ENCODE data around the gene PWWP2B.
A peak's percentile ranks its signal among the peaks of the same experiment; 100 is the strongest.

Gene PWWP2B

DNA sequence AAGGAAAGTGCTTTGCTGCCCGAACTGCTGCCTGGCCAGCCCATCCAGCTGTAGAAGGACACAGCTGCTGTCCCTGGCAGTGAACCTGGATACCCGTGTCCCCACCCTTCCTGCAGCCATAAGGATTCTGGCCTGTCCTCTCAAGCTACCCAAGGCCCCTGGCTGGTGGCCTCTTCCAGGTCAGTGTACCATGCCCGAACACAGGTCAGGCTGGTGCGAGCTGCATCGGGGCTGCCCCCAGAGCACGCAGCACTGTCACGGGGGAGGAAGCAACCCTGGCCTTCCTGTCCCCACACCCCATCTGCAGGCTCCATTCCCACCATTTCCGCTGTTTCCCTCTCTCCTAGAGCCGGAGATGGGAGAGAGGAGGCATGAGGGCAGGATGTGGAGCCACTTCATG is 30.5 kb upstream of the PWWP2B start:
- Histone ChIP-seq H3K9me3 (replicated peaks in 1 of 11) (peaks cover 0 to 8% (median 8%) of the 10 kb centered on the region in 11 experiments; a peak in 14 of 22 replicates), H3K4me3 (no peak overlapping the region), H3K9ac (no peak overlapping the region), H3K4me2 (no peak overlapping the region), H3K27ac (no peak overlapping the region), H3K27me3 (peaks cover 0 to 3% (median 0%) of the 10 kb centered on the region in 11 experiments; a peak in 1 of 22 replicates), H3K36me3 (peaks cover 0 to 22% (median 13%) of the 10 kb centered on the region in 11 experiments; a peak in 11 of 22 replicates), H4K20me1 (peaks cover 0 to 2% (median 0%) of the 10 kb centered on the region in 11 experiments; a peak in 1 of 22 replicates), H3K4me1 (peaks cover 7 to 22% (median 9%) of the 10 kb centered on the region in 10 experiments)
- no peak for TF ChIP-seq Cebpa-rat (IDR thresholded peaks at IDR 0.05)

DNA sequence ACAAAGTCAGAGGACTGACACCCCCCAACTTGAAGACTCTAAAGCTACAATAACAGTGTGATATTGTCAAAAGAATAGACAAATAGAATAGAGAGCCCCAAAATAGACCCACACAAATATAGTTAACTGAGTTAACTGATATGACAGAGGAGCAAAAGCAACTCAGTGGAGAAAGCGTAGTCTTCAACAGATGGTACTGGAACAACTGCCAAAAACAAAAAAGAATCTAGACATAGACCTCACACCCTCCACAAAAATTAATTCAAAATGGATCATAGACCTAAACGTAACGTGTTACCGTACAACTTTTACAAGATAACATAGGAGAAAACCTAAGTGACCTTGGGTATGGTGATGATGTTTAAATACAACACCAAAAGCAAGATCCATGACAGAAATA is 28.6 kb upstream of the PWWP2B start:
- Histone ChIP-seq H3K27me3 (peaks cover 0 to 4% (median 0%) of the 10 kb centered on the region in 11 experiments; a peak in 1 of 22 replicates), H4K20me1 (peaks cover 0 to 13% (median 0%) of the 10 kb centered on the region in 11 experiments; a peak in 3 of 22 replicates), H3K4me2 (no peak overlapping the region), H3K4me1 (peaks cover 17 to 41% (median 27%) of the 10 kb centered on the region in 10 experiments), H3K9me3 (replicated peaks in 1 of 11) (peaks cover 0 to 8% (median 8%) of the 10 kb centered on the region in 11 experiments; a peak in 14 of 22 replicates), H3K9ac (no peak overlapping the region), H3K4me3 (no peak overlapping the region), H3K27ac (no peak overlapping the region), H3K36me3 (peaks cover 0 to 22% (median 13%) of the 10 kb centered on the region in 11 experiments; a peak in 11 of 22 replicates)
- TF ChIP-seq Cebpa-rat (IDR thresholded peaks at IDR 0.05): no peak

DNA sequence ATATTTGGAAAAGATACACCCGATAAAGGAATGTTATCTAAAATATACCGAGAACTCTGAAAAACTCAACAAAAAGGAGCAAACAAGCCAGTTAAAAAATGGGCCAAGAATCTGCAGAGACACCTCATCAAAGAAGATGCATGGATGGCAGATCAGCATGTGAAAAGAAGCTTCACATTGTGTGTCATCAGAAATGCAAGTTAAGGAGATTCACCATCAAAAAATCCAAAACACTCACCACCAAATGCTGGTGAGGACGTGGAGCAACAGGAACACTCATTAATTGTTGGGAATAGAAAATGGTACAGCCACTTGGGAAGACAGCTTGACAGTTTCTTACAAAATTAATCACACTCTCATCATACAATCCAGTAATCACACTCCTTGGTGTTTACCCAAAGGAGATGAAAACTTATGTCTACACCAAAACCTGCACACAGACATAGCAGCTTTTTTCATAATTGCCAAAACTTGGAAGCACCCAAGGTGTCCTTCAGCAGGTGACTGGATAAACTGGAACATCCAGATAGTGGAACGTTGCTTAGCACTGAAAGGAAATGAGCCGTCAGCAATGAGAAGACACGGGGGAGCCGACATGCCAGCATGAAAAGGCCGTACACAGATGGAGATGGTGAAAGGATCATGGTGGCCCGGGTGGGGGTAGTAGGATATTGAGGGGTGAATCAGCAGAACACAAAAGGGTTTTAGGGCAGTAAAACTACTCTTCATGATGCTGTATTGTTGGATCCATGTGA is 27.9 kb upstream of the PWWP2B start:
- Histone ChIP-seq H3K36me3 (peaks cover 0 to 22% (median 13%) of the 10 kb centered on the region in 11 experiments; a peak in 11 of 22 replicates), H4K20me1 (peaks cover 0 to 13% (median 0%) of the 10 kb centered on the region in 11 experiments; a peak in 3 of 22 replicates), H3K9ac (no peak overlapping the region), H3K4me2 (no peak overlapping the region), H3K4me3 (no peak overlapping the region), H3K4me1 (peaks cover 17 to 47% (median 32%) of the 10 kb centered on the region in 10 experiments), H3K27ac (no peak overlapping the region), H3K27me3 (peaks cover 0 to 4% (median 0%) of the 10 kb centered on the region in 11 experiments; a peak in 1 of 22 replicates), H3K9me3 (replicated peaks in 1 of 11) (peaks cover 0 to 8% (median 8%) of the 10 kb centered on the region in 11 experiments; a peak in 14 of 22 replicates)
- TF ChIP-seq Cebpa-rat (IDR thresholded peaks at IDR 0.05): no peak

DNA sequence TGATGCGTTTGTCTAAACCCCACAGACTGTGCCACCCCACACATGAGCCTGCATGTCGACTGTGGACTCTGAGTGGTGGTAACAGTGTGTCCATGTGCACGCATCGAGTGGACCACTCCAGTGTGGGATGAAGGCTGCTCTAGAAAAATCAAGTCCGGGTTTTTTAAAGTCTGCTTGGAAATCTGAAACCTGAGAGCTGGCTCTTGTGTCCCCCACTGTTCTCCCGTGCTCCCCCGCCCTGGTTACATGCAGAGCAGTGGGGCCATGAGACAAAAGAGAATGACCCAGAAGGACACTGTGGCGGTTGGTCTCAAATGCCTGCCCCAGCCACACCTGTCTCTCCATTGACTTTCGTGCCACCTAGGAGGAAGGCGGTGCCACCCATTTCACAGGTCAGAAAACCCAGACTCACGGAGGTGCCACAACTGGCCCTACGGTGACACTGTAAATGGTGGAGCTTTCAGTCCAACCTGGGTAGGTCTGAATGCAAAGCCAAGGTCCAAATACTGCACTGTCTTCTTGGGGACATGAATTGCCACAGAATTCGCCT is 27.3 kb upstream of the PWWP2B start:
- H3K4me1 ChIP-seq: peaks cover 19 to 54% (median 35%) of the 10 kb centered on the region in 10 experiments
- TF ChIP-seq Cebpa-rat (IDR thresholded peaks at IDR 0.05): no peak
- peaks cover 0 to 13% (median 0%) of the 10 kb centered on the region in 11 experiments; a peak in 4 of 22 replicates for H4K20me1 ChIP-seq
- H3K4me3 ChIP-seq: no peak overlapping the region
- no peak overlapping the region for H3K9ac ChIP-seq
- H3K27me3 ChIP-seq: peaks cover 0 to 4% (median 0%) of the 10 kb centered on the region in 11 experiments; a peak in 1 of 22 replicates
- peaks cover 0 to 3% (median under 1%) of the 10 kb centered on the region in 11 experiments; a peak in 10 of 22 replicates for H3K9me3 ChIP-seq (replicated peaks in 1 of 11)
- peaks cover 0 to 18% (median 8%) of the 10 kb centered on the region in 11 experiments; a peak in 11 of 22 replicates for H3K36me3 ChIP-seq
- H3K4me2 ChIP-seq: 0 out of 22 replicates have a peak overlapping the region, but pooled peaks of 1 of the 11 experiments have one; percentile 91
- no peak overlapping the region for H3K27ac ChIP-seq

DNA sequence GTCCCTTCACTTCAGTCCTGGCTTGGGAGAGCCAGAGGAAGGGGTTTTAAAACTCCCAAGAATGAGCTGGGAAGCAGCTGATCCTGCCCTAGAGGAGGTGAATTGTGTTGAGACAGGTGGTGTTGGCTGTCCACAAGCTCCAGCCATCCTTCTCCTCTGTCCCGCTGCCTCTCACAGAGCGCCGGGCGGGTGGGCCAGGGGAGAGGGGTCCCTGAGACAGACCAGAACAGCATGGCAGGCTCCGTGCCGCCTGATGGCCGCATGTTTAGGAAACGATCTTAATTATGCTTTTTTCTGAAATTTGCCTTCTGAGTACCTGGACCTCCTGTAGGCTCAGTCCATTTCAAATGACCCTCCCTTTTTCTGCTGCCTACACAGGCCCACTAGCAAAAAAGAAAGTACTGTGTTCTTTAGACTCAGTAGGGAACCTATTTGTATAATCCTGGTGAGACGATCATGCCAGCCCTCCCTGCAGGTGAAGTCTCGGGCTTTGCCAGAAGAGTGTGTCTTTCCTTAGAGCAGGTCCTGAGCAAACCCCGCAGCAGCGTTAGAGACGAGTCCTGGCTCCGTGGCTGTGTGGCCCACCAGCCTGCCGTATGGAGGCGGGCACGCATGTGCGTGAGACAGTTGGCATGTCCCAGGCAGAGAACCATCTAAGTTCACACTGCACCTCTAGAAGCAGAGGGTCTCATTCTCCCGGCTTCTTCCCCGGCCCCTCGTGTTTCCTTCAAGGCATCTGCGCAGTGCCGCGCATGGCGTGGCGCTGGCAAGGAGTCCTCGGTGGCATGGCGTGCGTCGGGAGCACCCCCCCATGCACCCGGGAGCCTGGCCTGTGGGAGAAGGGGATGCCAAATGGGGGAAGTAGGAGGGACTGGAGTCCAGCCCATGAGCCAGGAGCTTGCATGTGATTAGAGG is 26.3 kb upstream of the PWWP2B start:
- Histone ChIP-seq H3K9ac (no peak overlapping the region), H3K4me3 (no peak overlapping the region), H3K9me3 (replicated peaks in 1 of 11) (peaks cover 0 to 11% (median 0%) of the 10 kb centered on the region in 11 experiments; a peak in 4 of 22 replicates), H3K27ac (no peak overlapping the region), H3K36me3 (peaks cover 0 to 13% (median 8%) of the 10 kb centered on the region in 11 experiments; a peak in 10 of 22 replicates), H3K27me3 (peaks cover 0 to 4% (median 0%) of the 10 kb centered on the region in 11 experiments; a peak in 2 of 22 replicates), H4K20me1 (peaks cover 0 to 13% (median 0%) of the 10 kb centered on the region in 11 experiments; a peak in 4 of 22 replicates), H3K4me1 (peaks cover 29 to 58% (median 41%) of the 10 kb centered on the region in 10 experiments), H3K4me2 (peak overlapping the region; percentile 51 to 91 (median 84))
- TF ChIP-seq Cebpa-rat (IDR thresholded peaks at IDR 0.05): no peak

DNA sequence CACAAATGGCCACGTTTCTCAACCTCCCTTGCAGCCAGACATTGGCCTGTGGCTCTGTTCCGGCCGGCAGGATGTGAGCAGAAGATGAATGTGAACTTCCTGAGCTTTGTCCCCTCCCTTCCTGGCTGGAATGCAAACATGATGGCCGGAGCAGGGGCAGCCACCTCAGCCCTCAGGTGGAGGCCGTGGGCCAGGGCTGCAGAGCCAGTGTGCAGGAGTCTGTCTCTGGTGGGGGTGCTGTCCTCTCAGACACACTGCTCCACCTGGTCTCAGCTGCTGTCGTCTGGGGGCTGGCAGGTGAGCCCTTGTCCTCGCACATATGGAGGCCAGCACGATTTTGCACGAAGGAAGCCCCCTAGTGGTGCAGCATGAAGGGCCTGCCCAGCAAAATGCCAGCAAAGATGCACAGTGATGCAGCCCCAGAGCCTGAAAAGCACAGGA is 25.3 kb upstream of the PWWP2B start:
- peaks cover 0 to 4% (median 0%) of the 10 kb centered on the region in 11 experiments; a peak in 2 of 22 replicates for H3K27me3 ChIP-seq
- H3K4me1 ChIP-seq: peaks cover 30 to 68% (median 47%) of the 10 kb centered on the region in 10 experiments
- H3K36me3 ChIP-seq: peaks cover 0 to 3% (median 1%) of the 10 kb centered on the region in 11 experiments; a peak in 6 of 22 replicates
- H4K20me1 ChIP-seq: peaks cover 0 to 13% (median 0%) of the 10 kb centered on the region in 11 experiments; a peak in 4 of 22 replicates
- no peak overlapping the region for H3K9ac ChIP-seq
- peak overlapping the region; percentile 51 to 91 (median 84) for H3K4me2 ChIP-seq
- no peak for TF ChIP-seq Cebpa-rat (IDR thresholded peaks at IDR 0.05)
- peaks cover 0 to 13% (median 0%) of the 10 kb centered on the region in 11 experiments; a peak in 5 of 22 replicates for H3K9me3 ChIP-seq (replicated peaks in 1 of 11)
- H3K27ac ChIP-seq: no peak overlapping the region
- H3K4me3 ChIP-seq: peak overlapping the region in 2 of 10 experiments; percentile 5 to 17; a peak in 1 of 20 replicates

DNA sequence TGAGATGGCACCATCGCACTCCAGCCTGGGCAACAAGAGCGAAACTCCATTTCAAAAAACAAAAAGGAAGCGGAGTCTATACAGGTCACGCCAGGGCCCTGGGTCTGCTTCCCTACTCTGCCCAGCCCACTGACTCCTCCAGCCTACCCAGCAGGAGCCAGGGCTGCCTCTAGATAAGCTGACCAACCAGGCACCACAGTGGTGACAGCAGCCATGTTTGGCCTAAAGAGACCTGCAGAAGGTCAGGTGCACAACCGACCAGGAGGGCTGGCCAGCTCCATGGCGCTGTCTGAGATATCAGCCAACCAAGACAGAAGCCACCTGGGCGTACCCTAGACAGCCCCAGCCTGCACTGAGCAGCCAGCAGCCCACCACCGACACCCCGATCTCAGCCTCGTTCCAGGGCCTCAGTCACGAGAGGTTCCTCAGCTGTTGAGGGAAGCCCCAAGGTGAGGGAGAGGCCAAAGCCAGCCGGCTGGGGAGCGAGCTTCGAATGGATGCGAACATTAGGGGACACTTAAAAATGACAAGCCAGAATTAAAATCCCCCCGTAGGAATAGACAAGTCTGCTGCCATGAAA is 24.4 kb upstream of the PWWP2B start:
- Histone ChIP-seq H4K20me1 (peaks cover 0 to 13% (median 0%) of the 10 kb centered on the region in 11 experiments; a peak in 4 of 22 replicates), H3K27me3 (peaks cover 0 to 8% (median 0%) of the 10 kb centered on the region in 11 experiments; a peak in 4 of 22 replicates), H3K9ac (no peak overlapping the region), H3K27ac (no peak overlapping the region), H3K9me3 (replicated peaks in 1 of 11) (peaks cover 0 to 15% (median 0%) of the 10 kb centered on the region in 11 experiments; a peak in 5 of 22 replicates), H3K4me3 (no peak overlapping the region), H3K4me1 (peaks cover 30 to 75% (median 47%) of the 10 kb centered on the region in 10 experiments), H3K4me2 (peak overlapping the region; percentile 51 to 91 (median 84); a peak in 17 of 22 replicates), H3K36me3 (no peaks in the 10 kb centered on the region)
- no peak for TF ChIP-seq Cebpa-rat (IDR thresholded peaks at IDR 0.05)
